Stimulated activated CD4-positive, alpha-beta T cell treated with anti-CD3 and anti-CD28 coated beads, TNF-alpha, amount 100 ng/mL, for 24 hours (primary cell): ENCODE data around the gene OR1M1.
A peak's percentile ranks its signal among the peaks of the same experiment; 100 is the strongest.

Experiments used
- DNase-seq, 3 experiments: peaks; one replicate each; pipeline ENCODE4 v3.0.0-alpha.2; 2020; ENCODE audit warnings: low read depth in 3 of 3

Gene OR1M1

GRCh38 chr19:9075064-9075949 lies 11.6 kb upstream of the OR1M1 start:
- no peak for DNase-seq

- DNase-seq = no peak
Measured at GRCh38 chr19:9076901-9077300, 10.0 kb upstream of the OR1M1 start.

- no peak for DNase-seq
Measured at GRCh38 chr19:9078651-9079050, 8.2 kb upstream of the OR1M1 start.

DNA sequence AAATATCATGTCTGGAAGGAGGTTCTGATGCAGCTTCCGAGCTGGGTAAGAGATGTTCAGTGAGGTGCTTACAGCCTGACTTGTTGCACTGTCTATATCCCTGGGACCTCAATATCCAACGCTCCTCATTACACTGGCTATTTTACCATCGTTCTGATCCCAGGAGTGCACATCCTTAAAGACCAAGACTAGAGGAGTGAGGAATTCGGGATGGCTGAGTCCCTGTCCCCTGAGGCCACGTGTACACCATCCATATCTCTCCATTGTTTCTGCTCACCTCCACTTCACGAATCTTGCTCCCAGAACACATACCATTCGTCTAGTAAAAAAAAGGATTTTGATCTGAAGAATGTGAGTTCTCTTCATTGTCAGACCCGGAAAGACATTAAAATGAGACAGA lies 20.5 kb downstream of the OR1M1 start, which contains the start of gene OR7G2:
Gene OR7G2 (minus strand): TSS at position 101 of the 400 bp plus-strand sequence. CDS start 4,232 bp downstream, outside the sequence.
- no peak for DNase-seq

DNA sequence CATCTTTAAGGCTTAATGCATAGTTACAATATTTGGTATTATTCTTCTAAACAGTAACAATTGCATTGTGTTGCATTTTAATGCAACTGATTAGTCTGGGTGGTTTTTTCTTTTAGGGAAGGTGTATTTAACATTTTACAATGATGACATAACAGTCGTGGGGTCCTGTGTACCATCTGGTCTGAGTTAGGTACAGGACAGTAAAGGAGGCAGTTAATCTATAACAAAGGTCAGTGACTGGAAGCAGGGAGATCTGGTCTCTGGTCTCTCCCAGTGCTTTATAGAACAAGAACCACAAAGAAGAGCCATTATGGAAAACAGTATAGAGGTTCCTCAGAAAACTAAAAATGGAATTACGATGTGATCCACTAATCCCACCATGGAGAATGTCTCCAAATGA lies 23.1 kb downstream of the OR1M1 start:
- DNase-seq = no peak

DNA sequence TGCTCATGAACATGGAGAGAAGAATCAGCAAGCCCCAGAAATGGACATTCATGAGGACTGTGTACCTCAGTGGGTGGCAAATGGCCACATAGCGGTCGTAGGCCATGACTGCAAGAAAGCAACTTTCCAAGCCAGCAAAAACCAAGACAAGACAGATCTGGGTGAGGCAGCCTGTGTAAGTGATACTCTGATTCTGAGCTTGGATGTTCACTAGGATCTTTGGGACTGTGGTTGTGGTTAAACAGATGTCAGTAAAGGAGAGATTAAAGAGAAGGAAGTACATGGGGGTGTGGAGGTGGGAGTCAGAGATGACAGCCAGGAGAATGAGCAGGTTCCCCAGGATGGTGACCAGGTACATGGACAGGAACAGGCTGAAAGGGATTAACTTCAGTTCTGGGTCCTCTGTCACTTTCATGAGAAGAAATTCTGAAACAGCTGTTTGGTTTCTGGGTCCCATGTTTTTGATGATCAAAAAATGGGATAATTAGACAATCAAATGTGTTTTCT lies 28.5 kb downstream of the OR1M1 start, which contains the start of gene OR7G1:
Gene OR7G1 (minus strand): TSS at position 457 of the 507 bp plus-strand sequence. CDS start 0 bp downstream, at position 457.
- no peak for DNase-seq

GRCh38 chr19:9116547-9116946 lies 29.7 kb downstream of the OR1M1 start:
- DNase-seq = no peak

DNA sequence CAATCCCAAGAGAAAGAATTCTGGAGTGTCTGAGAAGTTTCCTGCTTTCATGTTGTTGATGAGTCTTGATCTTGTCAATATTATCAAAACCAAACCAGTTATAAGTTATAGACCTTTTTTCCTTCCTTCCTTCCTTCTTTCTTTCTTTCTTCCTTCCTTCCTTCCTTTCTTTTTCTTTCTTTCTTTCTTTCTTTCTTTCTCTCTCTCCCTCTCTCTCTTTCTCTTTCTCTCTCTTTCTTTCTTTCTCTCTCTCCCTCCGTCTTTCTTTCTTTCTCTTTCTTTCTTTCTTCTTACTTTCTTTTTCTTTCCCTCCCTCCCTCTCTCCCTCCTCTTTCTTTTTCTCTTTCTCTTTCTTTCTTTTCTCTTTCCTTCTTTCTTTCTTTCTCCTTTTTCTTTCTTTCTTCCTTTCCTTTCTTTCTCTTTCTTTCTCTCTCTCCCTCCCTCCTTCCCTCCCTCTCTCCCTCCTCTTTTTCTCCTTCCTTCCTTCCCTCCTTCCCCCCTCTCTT lies 40.1 kb downstream of the OR1M1 start, which contains the start of gene OR7G3:
Gene OR7G3 (minus strand): TSS at position 51 of the 506 bp plus-strand sequence. CDS start 0 bp downstream, at position 51.
- no peak for DNase-seq

GRCh38 chr19:9128171-9128570 lies 41.3 kb downstream of the OR1M1 start:
- DNase-seq = no peak

DNA sequence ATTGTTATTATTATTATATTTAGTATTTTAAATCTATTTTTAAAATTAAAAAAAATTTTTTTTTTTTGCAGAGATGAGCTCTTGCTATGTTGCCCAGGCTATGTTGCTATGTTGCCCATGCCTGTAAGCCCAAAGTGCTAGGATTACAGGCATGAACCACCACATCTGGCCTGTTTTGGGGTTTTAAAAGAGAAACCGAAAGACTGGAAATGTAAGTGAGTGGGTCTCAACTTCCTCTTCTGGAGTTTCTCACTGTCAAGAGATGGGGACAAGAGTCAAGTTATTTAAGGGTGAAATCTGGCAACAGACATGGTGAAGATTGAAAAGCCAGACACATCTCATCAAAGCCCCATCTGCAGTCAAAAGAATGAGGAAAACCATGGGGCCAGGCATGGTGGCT lies 44.1 kb downstream of the OR1M1 start:
- no peak for DNase-seq

DNA sequence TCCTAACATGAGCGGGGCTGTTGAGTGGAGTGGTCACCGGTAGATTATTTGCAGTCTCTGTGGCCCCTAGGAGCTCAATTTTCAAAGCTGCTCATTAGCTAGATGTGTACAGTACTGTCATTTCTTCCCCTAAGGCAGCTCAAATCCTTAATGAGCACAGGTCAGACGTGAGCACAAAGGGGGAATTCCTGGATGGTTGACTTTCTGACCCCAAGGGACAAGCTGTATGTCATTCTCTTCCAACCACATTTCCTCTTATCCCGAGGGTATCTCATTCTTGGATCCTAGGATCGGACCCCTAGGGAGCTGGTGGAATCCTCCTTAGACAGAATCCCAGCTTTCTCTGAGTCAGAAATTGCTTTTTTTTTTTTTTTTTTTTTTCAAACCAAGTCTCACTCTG lies 45.6 kb downstream of the OR1M1 start:
- DNase-seq = no peak

GRCh38 chr19:9139609-9140158 lies 52.8 kb downstream of the OR1M1 start:
- DNase-seq = no peak

- DNase-seq = peak; percentile 79 to 87 (median 87)
Measured at GRCh38 chr19:9140159-9140874, 53.5 kb downstream of the OR1M1 start, which contains the start of gene ZNF317. TSS of gene ZNF317 (plus strand) at chr19:9140397. CDS start at chr19:9156017, 15,620 bp downstream.

- no peak for DNase-seq
Measured at GRCh38 chr19:9144920-9145319, 58.1 kb downstream of the OR1M1 start.
